Fibroblast of peridontal ligament (primary cell): ENCODE measurements around the gene HS3ST3B1.

Source experiments
- DNase-seq: peaks from one replicate; pipeline ENCODE4 v3.0.0-alpha.2; 2010; ENCODE audit errors: extremely low read depth

Gene HS3ST3B1

DNA sequence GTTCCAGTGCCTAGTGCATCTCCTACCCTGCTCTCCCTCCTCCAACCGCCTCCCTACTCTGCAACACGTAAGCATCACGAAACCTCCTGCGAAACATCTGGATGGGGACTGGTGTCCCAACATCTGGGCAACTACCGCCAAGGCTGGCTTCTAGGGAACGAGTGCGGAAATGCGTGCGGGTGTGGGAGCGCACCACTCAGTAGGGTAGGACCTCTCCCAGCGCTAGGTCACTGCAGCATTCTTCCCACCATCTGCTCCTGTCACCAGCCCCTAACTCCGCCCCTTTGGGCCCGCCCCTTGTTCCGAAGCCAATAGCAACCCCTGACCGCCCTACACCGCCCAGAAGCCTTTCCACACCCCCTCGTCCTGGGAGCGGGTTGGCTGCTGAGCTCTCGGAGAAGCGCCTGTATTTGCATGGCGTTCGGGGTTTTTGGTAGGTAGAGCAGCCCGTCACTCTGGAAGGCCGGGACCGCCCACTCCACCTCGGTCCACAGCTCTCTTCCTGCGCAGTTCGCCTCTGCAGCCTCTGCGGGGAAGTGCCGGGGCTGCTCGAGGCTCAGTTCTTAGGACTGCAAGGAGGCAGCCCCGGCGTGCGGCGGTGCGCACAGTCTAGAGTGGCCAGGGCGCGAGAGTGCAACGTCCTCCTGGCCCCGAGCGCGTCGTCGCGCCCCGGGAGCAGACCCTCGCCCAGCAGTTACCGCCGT, at the start of gene HS3ST3B1:
TSS of gene HS3ST3B1 (plus strand) at position 507 of the 704 bp plus-strand sequence. CDS start 438 bp downstream, outside the sequence.
- peak; percentile 99 for DNase-seq

DNA sequence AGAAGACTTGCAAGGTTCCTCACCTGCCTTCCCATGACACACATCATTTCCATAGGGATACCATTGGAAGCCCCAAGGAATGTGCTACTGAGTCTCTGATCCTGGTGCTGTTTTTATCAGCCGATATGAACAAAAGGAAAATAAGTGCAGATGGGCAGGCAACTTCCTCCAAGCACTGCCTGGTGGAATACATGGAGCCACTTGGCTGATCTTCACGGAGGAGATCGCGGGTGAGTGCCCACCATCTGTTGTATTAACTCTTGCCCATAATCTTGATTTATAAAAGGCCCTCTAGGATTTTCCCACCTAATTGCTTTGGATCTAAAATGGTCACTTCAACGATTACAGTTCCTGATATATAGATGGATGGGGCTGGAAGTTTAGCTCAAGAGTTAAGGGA, 39.5 kb upstream of the HS3ST3B1 start:
- no peak for DNase-seq

DNA sequence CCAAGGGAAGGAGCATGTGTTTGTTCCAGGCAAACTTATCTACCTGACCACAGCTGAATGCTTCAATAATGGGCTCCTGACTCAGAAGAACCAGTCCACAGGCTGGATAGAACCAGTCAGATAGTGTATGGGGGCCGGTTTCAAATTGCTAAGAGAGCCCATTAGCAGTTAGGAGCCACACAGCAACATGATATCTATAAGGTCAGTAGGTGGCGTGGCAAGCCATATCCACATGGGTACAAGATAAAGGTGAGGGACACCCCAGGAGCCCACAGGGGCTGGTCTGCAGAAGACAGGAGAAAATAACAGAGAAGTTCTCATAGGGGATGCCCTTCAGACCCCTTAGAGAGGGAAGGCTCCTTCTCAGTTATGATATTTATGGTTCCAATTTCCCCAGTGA, 32.6 kb upstream of the HS3ST3B1 start:
- DNase-seq, result no peak

DNA sequence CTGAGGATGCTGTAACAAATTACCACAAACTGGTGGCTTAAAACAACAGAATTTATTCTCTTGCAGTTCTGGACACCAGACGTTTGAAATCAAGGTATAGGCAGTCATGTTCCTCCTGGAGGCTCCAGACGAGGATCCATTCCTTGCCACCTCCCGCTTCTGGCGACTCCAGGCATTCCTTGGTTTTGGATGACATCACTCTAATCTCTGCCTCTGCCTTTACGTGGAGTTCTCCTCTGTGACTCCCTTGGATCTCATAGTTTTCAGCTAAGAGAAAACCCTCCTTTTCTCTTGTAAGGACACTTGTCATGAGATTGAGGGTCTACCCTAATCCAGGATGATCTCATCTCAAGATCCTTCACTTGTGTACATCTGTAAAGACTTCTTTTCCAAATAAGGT, 31.4 kb upstream of the HS3ST3B1 start:
- DNase-seq, result no peak

DNA sequence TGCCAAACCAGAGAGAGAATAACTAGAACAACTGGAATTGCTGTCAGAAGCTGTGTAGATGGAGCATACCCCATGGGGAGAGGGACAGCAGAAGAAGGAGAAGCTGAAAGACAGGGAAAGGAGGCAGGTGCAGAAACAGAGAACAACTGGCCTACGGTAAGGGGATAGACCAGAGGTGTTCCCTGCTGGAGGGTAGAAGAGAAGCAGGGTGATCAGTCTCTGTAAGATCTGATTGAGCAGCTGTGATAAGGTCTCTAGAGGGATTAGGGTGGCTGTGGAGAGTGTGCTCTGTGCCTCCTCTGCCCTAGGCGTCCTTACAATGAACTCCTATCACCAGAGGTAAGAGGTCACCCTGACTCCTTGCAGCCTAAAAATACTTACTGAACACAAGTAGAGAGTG, 30.4 kb upstream of the HS3ST3B1 start:
- DNase-seq, result no peak

DNA sequence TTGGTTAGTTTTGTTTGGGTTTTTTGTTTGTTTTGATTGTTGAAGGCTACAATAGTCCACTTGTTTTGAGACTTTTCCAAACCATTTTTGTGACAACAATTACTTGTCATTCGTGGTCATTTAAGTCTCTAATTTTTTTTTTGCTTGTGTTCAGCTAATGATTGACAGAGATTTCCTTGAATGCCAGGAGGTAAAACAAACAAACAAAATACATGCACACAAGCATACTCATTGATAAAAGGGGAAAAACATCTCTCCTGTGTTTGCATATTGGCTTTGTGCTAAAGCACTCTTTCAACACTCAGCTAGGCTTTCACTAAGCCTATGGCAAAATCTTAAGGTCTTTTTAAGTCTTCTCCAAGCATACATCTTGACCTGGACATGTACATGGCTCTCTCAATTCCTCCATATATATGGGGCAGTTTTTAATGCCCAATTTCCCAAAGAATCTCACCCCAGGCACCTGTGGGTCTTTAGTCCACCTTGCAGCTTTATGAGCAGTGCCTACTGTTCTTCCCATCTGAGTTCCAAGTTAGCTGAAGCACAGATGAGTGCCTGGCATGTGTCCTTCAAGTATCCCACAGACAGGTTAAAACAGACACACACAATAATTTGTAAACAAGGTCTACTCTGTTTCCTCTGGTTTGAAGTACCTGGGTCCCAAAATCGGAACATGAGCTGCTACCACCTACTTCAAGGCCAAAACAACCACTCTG, 24.2 kb upstream of the HS3ST3B1 start:
- DNase-seq, result no peak

DNA sequence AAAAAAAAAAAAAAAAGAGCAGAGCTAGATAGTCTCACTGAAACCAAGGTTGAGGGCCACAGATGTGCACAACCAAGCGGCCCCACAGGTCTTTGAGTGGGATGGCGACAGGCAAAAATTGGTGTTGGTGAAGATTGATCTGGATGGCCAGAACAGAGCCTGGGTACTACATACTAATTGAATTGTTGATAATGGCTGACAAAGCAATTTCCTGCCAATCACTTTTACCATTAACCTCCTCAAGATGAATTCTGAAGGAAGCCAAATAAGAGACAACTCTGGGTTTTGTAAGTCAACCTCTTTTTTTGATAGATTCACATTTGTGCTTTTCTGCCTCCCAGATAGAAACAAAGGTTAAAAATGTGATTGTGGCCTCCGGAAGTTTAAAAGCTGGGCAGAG, 19.4 kb upstream of the HS3ST3B1 start:
- no peak for DNase-seq

DNA sequence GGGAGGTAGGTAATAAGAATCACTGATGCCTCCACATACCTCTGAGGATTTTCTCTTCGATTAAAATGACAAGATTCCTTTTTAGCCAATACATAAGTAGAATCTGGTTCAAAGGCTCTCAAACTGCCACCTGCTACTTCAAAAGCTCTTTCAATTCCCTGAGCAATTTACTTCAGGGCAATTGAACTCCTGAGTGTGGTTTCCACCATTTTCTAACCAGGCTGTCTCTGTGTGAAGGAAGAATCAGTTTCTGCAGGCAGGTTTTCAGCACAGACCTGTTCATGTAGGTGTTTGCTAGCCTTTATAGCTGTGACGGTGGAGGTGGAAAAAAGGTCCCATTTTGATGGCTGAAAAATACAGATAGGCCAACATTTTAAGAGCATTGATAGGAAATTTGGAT, 18.2 kb upstream of the HS3ST3B1 start:
- no peak for DNase-seq

DNA sequence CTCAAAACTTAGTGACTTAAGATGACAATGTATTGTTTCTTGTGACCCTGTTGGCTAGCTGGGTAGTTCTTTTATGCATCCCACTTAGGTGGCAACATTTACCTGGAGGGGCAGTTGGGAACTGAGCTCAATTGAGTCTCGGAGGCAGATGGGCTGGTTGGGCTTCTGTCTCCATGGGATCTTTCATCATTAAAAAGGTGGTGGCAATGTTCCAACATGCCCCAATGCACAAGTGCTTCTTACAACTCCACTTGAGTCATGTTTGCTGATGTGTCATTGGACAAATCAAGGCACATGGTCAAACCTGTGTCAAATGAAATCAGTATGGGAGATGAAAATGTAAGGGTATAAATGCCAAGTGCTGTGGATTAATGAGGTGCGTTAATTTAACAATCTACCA, 11.7 kb upstream of the HS3ST3B1 start:
- no peak for DNase-seq

DNA sequence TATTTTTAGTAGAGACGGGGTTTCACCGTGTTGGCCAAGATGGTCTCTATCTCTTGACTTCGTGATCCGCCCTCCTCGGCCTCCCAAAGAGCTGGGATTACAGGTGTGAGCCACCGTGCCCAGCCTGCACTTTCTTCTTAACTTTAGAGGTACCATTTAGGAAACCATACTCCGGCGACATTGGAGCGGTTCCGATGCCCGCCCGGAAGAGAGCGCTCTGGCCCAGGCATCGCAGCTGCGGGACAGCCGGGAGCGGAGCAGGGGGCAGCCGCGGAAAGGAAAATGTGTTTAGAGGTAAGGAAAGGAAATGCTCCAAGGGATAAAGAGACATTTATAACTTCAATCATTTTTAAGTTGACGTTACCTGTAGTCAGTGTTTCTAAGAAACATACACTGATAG, 6.0 kb upstream of the HS3ST3B1 start:
- no peak for DNase-seq

DNA sequence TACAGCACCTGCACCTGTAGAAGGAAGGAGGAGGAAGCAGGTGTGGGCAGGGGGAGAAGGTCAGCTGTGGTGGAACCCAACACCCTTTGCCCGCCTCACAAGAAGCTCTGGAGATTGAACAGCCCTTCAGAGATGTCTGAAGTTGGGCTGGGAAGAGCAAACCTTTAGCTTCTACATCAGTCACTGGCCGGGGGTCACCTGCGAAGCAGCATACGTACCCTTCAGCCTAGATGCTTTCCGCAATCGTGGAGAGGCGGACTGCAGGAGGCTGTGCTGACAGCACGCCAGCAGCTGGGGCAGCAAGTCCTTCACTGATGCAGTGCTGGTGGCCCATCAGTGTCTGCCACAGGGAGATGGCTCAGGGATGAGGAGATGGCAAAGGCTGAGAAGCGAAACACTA, 5.2 kb upstream of the HS3ST3B1 start:
- no peak for DNase-seq

DNA sequence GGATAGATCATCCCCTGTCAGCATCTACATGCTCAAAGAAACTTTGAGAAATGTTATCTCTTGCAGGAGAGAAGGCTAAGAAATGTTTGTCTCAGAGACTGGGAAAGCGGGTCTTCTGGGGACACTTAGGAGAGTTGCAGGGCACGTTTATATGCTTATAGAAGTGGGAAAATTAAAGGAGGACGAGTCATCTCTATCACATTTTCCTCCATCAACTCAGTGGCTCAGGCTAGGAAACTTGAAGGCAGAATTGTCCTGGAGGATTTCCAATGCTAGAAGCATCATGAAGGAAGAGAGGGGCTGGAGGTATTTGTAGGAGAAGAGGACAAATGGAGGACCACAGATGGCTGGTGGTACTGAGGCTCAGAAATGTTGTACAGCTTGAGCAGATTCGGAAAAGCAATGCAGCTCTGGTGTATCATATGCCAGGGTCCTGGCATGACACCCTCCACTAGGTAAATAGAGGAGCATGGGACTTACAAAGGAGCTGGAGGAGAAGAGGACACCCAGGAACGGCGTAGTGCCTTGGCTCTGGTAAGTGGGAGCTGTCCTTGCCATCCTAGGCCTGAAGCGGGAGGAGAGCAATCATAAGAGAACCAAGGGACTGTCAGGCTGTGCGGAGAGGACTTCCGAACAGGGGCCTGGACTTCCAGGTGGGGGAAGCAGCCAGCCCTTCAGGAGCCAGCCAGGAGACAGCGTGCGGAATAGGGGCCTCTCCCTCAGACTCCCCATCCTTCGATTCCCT, 4.5 kb upstream of the HS3ST3B1 start:
- DNase-seq, result no peak

DNA sequence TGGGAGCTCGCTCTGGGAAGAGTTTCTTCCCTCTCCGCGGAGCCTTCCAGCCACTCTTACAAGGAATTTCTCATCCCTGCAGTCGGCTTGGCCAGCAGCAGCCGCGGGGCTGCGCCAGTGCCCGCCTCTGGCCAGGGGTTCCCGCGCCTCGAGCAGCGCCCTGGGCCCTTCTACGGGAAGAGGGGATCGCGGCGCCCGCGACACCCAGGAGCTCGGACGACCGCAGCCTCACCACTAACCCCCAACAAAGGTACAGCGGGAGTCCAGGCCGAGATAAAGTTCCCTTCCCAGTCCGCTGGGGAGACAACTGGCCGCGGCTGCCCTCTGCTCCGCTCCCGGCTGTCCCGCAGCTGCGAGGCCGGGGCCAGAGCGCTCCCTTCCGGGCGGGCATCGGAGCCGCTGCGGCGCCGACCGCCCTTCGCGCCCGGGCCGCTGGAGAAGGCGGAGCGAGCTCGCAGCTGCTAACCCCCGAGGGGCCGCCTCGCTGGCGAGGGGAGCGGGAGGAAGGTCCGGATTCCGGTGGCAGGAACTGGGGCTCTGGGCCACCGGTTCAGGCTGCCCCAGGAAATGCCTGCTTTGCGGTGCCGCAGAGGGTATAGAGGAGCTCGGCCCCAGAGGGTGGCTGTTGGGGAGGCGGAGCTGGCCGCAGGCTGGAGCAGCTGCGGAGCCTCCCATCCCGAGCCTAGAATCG, 3.6 kb upstream of the HS3ST3B1 start:
- DNase-seq, result peak; percentile 53

DNA sequence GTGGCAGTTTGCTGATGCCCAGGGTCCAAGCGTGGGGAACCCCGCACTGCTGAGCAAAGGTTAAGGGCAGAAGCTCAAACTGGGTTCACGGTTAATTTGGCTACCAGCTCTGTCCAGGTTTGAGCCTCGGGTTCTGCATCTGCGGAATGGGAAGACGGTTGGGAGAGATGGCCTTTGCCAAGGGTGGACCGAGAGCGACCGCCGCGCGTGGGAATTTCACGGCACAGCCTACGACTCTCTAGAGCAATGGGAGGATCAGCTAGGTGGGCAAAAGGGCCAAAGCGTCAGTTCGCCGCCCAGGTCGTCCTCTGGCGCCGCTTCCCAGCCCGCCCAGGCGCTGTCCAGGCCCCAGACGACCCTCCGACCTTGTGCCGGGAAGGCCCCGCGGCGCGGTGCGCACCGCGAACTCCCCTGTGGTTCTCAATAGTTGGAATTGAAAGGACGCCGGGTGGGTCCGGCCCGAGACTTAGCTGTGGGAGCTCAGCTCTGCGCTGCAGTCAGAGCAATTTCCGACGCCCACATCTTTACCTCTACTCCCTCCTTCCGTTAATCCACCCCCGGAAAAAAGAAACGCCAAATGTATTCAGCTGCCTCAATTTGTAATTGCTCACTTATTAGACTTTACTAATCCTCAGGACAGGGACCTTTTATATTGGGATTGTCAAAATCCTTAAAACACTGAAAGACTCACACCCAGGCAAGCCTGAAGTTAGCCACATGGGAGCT, 2.5 kb upstream of the HS3ST3B1 start:
- no peak for DNase-seq

DNA sequence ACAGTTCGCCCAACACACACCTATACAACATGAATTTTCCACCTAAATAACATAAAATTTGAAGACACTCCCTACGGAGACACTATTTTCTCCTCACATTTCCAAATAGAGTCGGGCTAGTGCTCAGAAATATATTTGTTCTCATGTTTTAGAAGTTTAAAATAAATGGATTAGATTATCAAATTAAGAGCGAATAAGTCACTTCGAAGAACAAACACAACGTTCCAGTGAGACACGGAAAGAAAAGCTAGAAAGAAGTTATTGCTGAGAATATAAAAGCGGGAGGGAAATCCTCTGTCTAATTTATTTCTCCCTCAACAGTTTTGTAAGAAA, 2.0 kb upstream of the HS3ST3B1 start:
- no peak for DNase-seq

DNA sequence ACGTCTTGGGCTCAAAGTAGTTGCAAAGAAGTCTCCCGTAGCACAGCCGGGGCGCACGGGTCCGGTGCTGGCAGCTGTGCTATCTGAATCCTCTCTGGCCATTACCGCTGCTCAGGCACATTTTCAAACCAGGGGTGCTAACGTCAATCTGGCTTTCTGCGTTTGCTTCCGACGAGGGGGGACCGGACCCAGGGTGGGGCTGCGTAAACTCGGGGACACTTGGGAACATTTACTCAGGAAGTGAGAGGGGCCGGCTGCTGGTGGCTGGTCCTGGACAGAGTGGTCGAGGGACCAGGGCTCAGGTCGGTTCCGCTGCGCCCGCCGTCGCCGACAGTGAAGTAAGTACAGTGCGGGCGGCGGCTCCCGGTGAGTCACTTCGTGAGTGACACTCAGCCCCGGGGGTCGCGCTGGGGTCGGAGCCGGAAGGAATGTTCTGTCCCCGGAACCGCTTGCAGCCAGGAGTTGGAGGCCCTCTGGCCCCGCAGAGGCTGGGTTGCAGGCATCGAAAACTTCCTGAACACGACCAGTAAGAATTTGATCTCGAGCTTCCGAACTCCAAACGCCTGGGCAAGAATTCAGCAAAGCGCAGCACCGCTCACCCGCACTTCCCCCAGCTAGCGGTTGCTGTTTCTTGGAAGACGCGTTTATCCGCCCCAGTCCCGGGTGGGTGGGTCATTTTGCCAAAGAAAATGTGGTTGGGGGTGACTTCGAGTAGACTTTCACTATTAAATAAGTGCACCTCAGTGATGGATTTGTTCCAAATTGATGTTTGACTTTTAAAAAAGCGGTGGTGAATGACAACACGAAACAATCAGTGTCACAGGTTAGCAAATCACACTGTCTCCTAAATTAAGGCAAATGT, 1.4 kb upstream of the HS3ST3B1 start:
- peak; percentile 65 for DNase-seq

DNA sequence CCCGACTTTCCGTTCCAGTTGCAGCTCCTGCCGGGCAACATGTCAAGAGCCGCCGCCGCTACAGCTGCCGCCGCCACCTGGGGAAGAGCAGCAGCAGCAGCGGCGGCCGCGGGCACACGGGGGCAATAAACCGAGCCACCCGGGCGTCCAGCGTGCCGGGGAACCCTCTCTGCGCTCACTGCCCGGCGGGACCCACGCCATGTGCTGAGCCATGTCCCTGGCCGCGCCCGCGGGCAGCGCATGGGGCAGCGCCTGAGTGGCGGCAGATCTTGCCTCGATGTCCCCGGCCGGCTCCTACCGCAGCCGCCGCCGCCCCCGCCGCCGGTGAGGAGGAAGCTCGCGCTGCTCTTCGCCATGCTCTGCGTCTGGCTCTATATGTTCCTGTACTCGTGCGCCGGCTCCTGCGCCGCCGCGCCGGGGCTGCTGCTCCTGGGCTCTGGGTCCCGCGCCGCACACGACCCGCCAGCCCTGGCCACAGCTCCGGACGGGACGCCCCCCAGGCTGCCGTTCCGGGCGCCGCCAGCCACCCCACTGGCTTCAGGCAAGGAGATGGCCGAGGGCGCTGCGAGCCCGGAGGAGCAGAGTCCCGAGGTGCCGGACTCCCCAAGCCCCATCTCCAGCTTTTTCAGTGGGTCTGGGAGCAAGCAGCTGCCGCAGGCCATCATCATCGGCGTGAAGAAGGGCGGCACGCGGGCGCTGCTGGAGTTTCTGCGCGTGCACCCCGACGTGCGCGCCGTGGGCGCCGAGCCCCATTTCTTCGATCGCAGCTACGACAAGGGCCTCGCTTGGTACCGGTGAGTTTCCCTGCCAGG, 604 bp downstream of the HS3ST3B1 start:
- no peak for DNase-seq

DNA sequence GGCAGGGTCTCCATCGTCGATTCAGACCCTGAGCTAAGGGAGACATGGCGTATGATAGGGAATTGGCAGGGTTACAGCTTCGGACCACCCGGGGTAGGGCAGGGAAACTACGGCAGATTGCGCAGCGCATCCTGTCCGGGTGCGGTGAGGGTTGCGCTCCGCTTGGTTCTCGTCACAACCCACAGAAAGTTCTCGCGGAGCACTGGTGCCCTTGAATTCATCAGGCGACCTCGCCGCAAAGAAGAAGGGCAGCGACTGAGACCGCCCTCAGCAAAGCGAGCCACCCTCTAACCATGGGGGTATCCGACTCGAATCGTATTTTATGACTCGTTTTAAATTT, 1.2 kb downstream of the HS3ST3B1 start:
- peak; percentile 59 for DNase-seq

DNA sequence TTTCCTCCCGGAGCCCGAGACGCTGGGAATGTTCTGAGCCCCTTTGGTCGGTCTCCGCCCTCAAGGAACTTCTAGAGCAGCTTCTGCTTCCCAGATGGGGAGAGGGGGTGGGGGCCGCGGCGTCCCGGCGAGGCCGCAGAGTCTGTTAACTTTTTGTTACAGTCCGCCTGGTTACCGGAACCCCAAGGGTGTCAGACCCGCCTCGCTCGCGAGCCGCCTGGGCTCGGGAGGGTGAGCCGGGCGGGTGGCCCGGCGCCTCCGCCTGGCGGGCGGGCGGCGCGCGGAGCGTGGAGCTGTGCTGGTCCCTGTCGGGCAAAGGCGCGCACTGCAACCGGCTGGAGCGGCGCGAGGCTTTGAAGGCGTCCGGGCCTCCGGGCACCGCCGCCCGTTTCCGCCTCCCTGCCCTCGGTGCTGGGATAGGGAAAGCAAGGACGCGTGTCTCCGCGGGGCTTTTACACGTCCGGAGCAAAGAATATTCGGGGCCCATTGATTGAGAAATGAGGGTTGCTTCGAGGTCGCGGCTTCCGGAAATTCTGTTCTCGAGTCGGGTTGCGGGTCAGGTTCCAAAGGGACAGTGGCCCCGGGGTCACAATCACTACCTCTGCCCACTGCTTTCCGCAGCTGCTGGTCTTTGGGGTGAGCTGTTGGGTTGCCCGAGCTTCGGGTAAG, 1.7 kb downstream of the HS3ST3B1 start:
- peak; percentile 82 for DNase-seq
